Mesenchymal stem cell (in vitro differentiated cells and primary cell): ENCODE measurements around the gene EXD3.
A peak's percentile ranks its signal among the peaks of the same experiment; 100 is the strongest.

Source experiments
- DNase-seq: peaks from one replicate; pipeline ENCODE4 v3.0.0-alpha.2; 2013
- H2AFZ ChIP-seq: one replicate; pipeline ENCODE4 v1.6.1; 2013; ENCODE audit warnings: low read depth, mild to moderate bottlenecking, control low read depth, inconsistent platforms, low read length, moderate library complexity
- H2AK5ac ChIP-seq: 2 replicates; pipeline ENCODE4 v1.6.1; 2013; ENCODE audit warnings: low read length, moderate library complexity, mild to moderate bottlenecking, inconsistent platforms; ENCODE audit not compliant: severe bottlenecking
- H2BK120ac ChIP-seq: one replicate; pipeline ENCODE4 v1.6.1; 2013; ENCODE audit warnings: low read depth, mild to moderate bottlenecking, inconsistent platforms, low read length, moderate library complexity
- H2BK12ac ChIP-seq, 2 experiments: one replicate each; pipeline ENCODE4 v1.6.1; 2013; ENCODE audit warnings: inconsistent platforms in 2 of 2, low read length in 2 of 2, mild to moderate bottlenecking in 2 of 2, moderate library complexity in 2 of 2, control low read depth in 1 of 2
- H2BK15ac ChIP-seq: one replicate; pipeline ENCODE4 v1.6.1; 2013; ENCODE audit warnings: mild to moderate bottlenecking, low read depth, inconsistent platforms; ENCODE audit not compliant: poor library complexity, severe bottlenecking
- H2BK5ac ChIP-seq: 2 replicates; pipeline ENCODE4 v1.6.1; 2013; ENCODE audit warnings: low read depth, mild to moderate bottlenecking, low read length, control low read depth, inconsistent platforms; ENCODE audit not compliant: poor library complexity, severe bottlenecking
- H3K14ac ChIP-seq, 2 experiments: one replicate each; pipeline ENCODE4 v1.6.1; 2013; ENCODE audit warnings: inconsistent platforms in 2 of 2, low read length in 2 of 2, control low read depth in 1 of 2, mild to moderate bottlenecking in 1 of 2, moderate library complexity in 1 of 2
- H3K18ac ChIP-seq, 2 experiments: one replicate each; pipeline ENCODE4 v1.6.1; 2013; ENCODE audit warnings: inconsistent platforms in 2 of 2, low read length in 2 of 2, control low read depth in 1 of 2, low read depth in 1 of 2, mild to moderate bottlenecking in 1 of 2
- H3K23ac ChIP-seq, 2 experiments: one replicate each; pipeline ENCODE4 v1.6.1; 2013; ENCODE audit warnings: inconsistent platforms in 2 of 2, low read length in 2 of 2, mild to moderate bottlenecking in 2 of 2, moderate library complexity in 2 of 2, control low read depth in 1 of 2
- H3K27ac ChIP-seq: 2 replicates; pipeline ENCODE4 v1.5.1; 2013; ENCODE audit warnings: mild to moderate bottlenecking, moderate library complexity, low read length, control low read depth, inconsistent platforms; ENCODE audit not compliant: poor library complexity, severe bottlenecking
- H3K27me3 ChIP-seq, 2 experiments: 2 replicates each; pipeline versions ENCODE4 v1.6.1 to v1.7.0; 2013; ENCODE audit warnings: low read length in 2 of 2, mild to moderate bottlenecking in 2 of 2, moderate library complexity in 2 of 2, control low read depth in 1 of 2, inconsistent platforms in 1 of 2; ENCODE audit not compliant: control insufficient read depth in 1 of 2, insufficient read depth in 1 of 2
- H3K36me3 ChIP-seq, 2 experiments: 2 replicates each; pipeline versions ENCODE4 v1.6.1 to v1.7.0; 2013; ENCODE audit warnings: low read length in 2 of 2, control low read depth in 1 of 2, inconsistent platforms in 1 of 2, low read depth in 1 of 2, mild to moderate bottlenecking in 1 of 2; ENCODE audit not compliant: insufficient read depth in 2 of 2, control insufficient read depth in 1 of 2
- H3K4ac ChIP-seq, 2 experiments: one replicate each; pipeline ENCODE4 v1.6.1; 2013; ENCODE audit warnings: inconsistent platforms in 2 of 2, low read length in 2 of 2, mild to moderate bottlenecking in 2 of 2, moderate library complexity in 2 of 2, control low read depth in 1 of 2, low read depth in 1 of 2
- H3K4me1 ChIP-seq: 2 replicates; pipeline ENCODE4 v1.6.1; 2013; ENCODE audit warnings: low read depth, low read length, control low read depth; ENCODE audit not compliant: control insufficient read depth, insufficient read depth
- H3K4me2 ChIP-seq: 2 replicates; pipeline ENCODE4 v1.6.1; 2013; ENCODE audit warnings: low read length, mild to moderate bottlenecking, inconsistent platforms; ENCODE audit not compliant: poor library complexity, severe bottlenecking
- H3K4me3 ChIP-seq, 2 experiments: 2 replicates each; pipeline versions ENCODE4 v1.5.1 to v1.7.0; 2013; ENCODE audit warnings: low read length in 2 of 2, mild to moderate bottlenecking in 2 of 2, control low read depth in 1 of 2, low read depth in 1 of 2; ENCODE audit not compliant: insufficient read depth in 1 of 2
- H3K79me1 ChIP-seq: replicated peaks from 2 replicates; pipeline ENCODE4 v1.6.1; 2013; ENCODE audit warnings: mild to moderate bottlenecking, control low read depth, low read length, inconsistent platforms; ENCODE audit not compliant: poor library complexity, severe bottlenecking
- H3K9ac ChIP-seq: 2 replicates; pipeline ENCODE4 v1.7.0; 2013; ENCODE audit warnings: mild to moderate bottlenecking, low read length, moderate library complexity
- H3K9me3 ChIP-seq: 2 replicates; pipeline ENCODE4 v1.7.0; 2013; ENCODE audit warnings: mild to moderate bottlenecking, low read length; ENCODE audit not compliant: control insufficient read depth
- H4K8ac ChIP-seq: one replicate; pipeline ENCODE4 v1.6.1; 2013; ENCODE audit warnings: inconsistent platforms, mild to moderate bottlenecking, low read length, moderate library complexity
- H4K91ac ChIP-seq: one replicate; pipeline ENCODE4 v1.6.1; 2013; ENCODE audit warnings: mild to moderate bottlenecking, low read length, inconsistent platforms
- WGBS: methylation state at CpG from one replicate; pipeline ENCODE4 v1.1.7; 2013; ENCODE audit warnings: mixed read lengths; 5-methylcytosine and 5-hydroxymethylcytosine counted together

The EXD3 gene

DNA sequence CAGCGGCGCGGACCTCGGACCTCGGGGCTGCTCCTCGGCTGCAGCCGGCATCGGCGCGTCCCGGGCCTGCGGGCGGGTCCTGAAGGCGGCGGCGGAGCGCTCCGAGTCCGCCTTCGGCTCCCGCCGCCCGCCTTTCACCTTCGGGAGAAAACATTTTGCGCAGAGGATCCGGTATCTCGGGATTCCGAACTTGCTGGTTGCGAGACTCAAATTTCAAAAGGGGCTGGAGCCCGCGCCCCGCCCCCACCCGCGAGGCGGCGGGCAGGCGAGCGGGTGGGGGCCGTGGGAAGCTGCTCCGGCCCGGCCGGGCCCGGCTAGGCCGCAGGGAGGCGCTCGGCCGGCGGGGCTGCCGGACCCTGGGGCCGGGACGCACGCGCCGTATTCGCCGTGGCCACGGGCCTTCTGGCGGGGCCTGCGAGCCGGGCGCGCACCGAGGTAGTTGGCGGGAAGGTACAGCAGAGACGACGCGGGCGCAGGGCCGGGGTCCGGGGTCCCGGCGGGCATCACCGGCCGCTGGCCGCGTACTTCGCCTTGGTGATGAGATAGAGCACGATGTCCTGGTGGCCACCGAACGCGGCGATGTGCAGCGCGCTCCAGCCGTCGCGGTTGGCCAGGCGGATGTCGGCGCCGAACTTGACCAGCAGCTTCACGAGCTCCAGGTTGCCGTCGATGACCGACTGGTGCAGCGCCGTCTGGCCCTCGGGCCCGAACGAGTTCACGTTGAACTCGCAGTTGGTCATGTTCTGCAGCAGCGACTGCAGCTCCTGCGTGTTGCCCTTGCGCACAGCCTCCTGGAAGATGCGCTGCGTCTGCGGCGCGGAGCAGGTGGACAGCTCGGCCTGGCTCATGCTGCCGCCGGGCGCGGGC is 121.6 kb downstream of the EXD3 start:
- 1% methylated on average over 98 of the region's 115 CpGs for WGBS
- Histone ChIP-seq H3K18ac (peak overlapping the region; percentile 15 to 54), H3K36me3 (no peaks in the 10 kb centered on the region), H4K91ac (no peak overlapping the region), H2BK5ac (no peak overlapping the region), H2AK5ac (no peak overlapping the region), H3K4me1 (peaks cover 39% of the 10 kb centered on the region), H3K9ac (no peak overlapping the region), H3K14ac (no peak overlapping the region), H2BK12ac (peak overlapping the region in 1 of 2 experiments; percentile 76), H3K27ac (no peak overlapping the region), H3K4ac (no peak overlapping the region), H3K23ac (peak overlapping the region in 1 of 2 experiments; percentile 46), H2AFZ (no peak overlapping the region), H3K9me3 (no peaks in the 10 kb centered on the region), H2BK120ac (no peak overlapping the region), H2BK15ac (no peak overlapping the region), H4K8ac (peak overlapping the region; percentile 4), H3K4me2 (peak overlapping the region; percentile 95), H3K4me3 (peak overlapping the region in 1 of 2 experiments; percentile 56), H3K79me1 (no peaks in the 10 kb centered on the region), H3K27me3 (peaks cover 42 to 91% of the 10 kb centered on the region in 2 experiments)
- peak; percentile 64 for DNase-seq

DNA sequence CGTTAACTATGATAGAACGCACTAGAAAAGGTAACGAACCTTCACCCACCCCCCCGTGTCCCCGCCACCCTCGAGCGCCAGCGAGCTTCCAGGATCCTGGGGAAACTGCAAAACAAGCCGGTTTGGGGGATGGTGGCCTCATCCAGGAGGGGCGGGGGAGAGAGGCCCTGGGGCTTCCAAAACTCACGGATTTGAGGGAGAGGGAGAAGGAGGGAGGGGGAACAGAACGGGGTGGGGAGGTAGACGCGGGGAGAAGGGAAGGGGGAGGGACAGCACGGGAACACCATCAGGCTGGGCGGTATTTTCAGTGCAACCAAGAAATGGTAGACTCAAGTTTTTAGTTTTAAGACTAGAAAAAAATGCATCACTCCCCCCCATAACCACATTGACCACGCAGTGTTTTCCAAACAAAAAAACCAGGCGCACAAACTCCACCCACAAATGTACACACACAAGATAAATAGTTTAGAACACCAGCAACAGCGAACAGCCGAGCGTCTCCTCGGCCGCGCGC is 122.3 kb downstream of the EXD3 start:
- H3K4ac ChIP-seq = no peak overlapping the region
- H3K14ac ChIP-seq = no peak overlapping the region
- H2AFZ ChIP-seq = no peak overlapping the region
- H2BK5ac ChIP-seq = no peak overlapping the region
- no peak overlapping the region for H4K8ac ChIP-seq
- no peak overlapping the region for H2BK15ac ChIP-seq
- no peaks in the 10 kb centered on the region for H3K9me3 ChIP-seq
- peak overlapping the region; percentile 79 for H3K4me2 ChIP-seq
- H3K4me3 ChIP-seq = peak overlapping the region in 1 of 2 experiments; percentile 6
- no peaks in the 10 kb centered on the region for H3K36me3 ChIP-seq
- H2AK5ac ChIP-seq = no peak overlapping the region
- H3K4me1 ChIP-seq = peaks cover 44% of the 10 kb centered on the region
- 3% methylated on average over 18 of the region's 25 CpGs for WGBS
- no peak overlapping the region for H3K27ac ChIP-seq
- H4K91ac ChIP-seq = no peak overlapping the region
- no peak overlapping the region for H2BK120ac ChIP-seq
- DNase-seq = peak; percentile 90
- no peak overlapping the region for H3K18ac ChIP-seq
- no peak overlapping the region for H3K9ac ChIP-seq
- H2BK12ac ChIP-seq = no peak overlapping the region
- no peak overlapping the region for H3K23ac ChIP-seq
- no peaks in the 10 kb centered on the region for H3K79me1 ChIP-seq
- peaks cover 46 to 88% of the 10 kb centered on the region in 2 experiments for H3K27me3 ChIP-seq

DNA sequence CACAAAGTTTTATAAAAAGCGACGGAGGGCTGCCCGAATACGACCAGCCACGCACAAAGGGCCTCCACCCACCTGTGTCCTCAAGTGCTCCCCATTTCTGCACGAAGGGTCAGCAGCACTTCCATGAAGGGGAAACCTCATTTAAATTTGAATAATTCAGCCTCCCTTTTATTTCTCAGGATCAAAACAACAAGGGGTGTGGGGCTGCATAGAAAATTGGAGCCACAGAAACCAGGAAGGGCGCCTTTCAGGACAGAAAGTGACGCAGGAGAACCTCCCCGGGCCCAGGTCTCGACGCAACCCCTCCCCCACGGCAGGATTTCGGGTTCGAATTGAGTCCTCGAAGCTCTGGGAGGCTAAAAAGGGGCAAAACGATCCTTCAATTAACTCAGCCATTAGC is 123.0 kb downstream of the EXD3 start:
- H4K8ac ChIP-seq = no peak overlapping the region
- peaks cover 49% of the 10 kb centered on the region for H3K4me1 ChIP-seq
- no peak overlapping the region for H3K4me2 ChIP-seq
- no peaks in the 10 kb centered on the region for H3K9me3 ChIP-seq
- no peak overlapping the region for H2AK5ac ChIP-seq
- no peak overlapping the region for H2BK12ac ChIP-seq
- H3K18ac ChIP-seq = no peak overlapping the region
- H3K4ac ChIP-seq = no peak overlapping the region
- H3K23ac ChIP-seq = no peak overlapping the region
- no peak overlapping the region for H3K14ac ChIP-seq
- no peak overlapping the region for H3K27ac ChIP-seq
- no peak overlapping the region for H4K91ac ChIP-seq
- peaks cover 48 to 84% of the 10 kb centered on the region in 2 experiments for H3K27me3 ChIP-seq
- H2AFZ ChIP-seq = no peak overlapping the region
- no peaks in the 10 kb centered on the region for H3K79me1 ChIP-seq
- H3K9ac ChIP-seq = no peak overlapping the region
- DNase-seq = no peak
- H3K36me3 ChIP-seq = no peaks in the 10 kb centered on the region
- no peak overlapping the region for H3K4me3 ChIP-seq
- 31% methylated on average over 9 of the region's 16 CpGs for WGBS
- H2BK5ac ChIP-seq = no peak overlapping the region
- no peak overlapping the region for H2BK15ac ChIP-seq
- no peak overlapping the region for H2BK120ac ChIP-seq

DNA sequence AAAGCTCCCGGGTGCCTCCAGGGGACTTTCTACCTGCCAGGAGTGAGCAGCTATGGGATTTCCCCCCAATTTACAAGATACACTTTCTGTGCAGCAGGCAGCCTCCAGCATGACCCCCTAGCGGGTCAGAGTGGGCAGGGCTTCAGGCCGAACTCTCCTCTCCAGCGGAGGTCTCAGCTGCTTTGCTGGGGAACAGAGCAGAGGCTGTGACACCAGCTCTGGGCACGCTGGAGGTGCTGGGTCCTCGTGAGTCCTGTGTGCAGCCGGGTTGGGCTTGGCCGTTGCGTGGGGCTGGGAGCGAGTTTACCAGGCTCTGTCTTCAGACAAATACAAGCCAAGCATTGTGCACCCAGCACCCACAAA is 123.8 kb downstream of the EXD3 start:
- Histone ChIP-seq H4K91ac (no peak overlapping the region), H3K9me3 (peaks cover 4% of the 10 kb centered on the region), H3K27ac (no peak overlapping the region), H2BK12ac (no peak overlapping the region), H3K4me1 (peaks cover 48% of the 10 kb centered on the region), H3K23ac (no peak overlapping the region), H3K4me3 (no peak overlapping the region), H3K9ac (no peak overlapping the region), H2BK15ac (no peak overlapping the region), H4K8ac (no peak overlapping the region), H3K14ac (no peak overlapping the region), H2AK5ac (no peak overlapping the region), H3K27me3 (peaks cover 51 to 84% of the 10 kb centered on the region in 2 experiments), H2BK120ac (no peak overlapping the region), H3K36me3 (no peaks in the 10 kb centered on the region), H2AFZ (no peak overlapping the region), H3K18ac (no peak overlapping the region), H3K79me1 (no peaks in the 10 kb centered on the region), H2BK5ac (no peak overlapping the region), H3K4me2 (no peak overlapping the region), H3K4ac (no peak overlapping the region)
- no peak for DNase-seq
- WGBS = 29% methylated on average over 10 of the region's 10 CpGs
